ENCODE measurements around the gene ZDHHC8.

The ZDHHC8 gene

GRCh38 chr22:20164863-20165262 is 33.3 kb downstream of the ZDHHC8 start:
- no peak for DNase-seq

- no peak for DNase-seq
Observed at GRCh38 chr22:20165421-20165820, 33.8 kb downstream of the ZDHHC8 start.

- no peak for DNase-seq
Observed at GRCh38 chr22:20165913-20166312, 34.3 kb downstream of the ZDHHC8 start.

GRCh38 chr22:20166703-20167102 is 35.1 kb downstream of the ZDHHC8 start:
- no peak for DNase-seq

GRCh38 chr22:20167643-20168322 is 36.2 kb downstream of the ZDHHC8 start:
- no peak for DNase-seq

GRCh38 chr22:20169253-20169822 is 37.7 kb downstream of the ZDHHC8 start:
- no peak for DNase-seq

GRCh38 chr22:20170170-20170569 is 38.6 kb downstream of the ZDHHC8 start:
- DNase-seq = no peak

GRCh38 chr22:20171288-20172140 is 39.9 kb downstream of the ZDHHC8 start:
- DNase-seq = no peak

- no peak for DNase-seq
Observed at GRCh38 chr22:20172141-20172613, 40.6 kb downstream of the ZDHHC8 start.

- DNase-seq = no peak
Observed at GRCh38 chr22:20173246-20173645, 41.6 kb downstream of the ZDHHC8 start.

GRCh38 chr22:20173772-20174171 is 42.2 kb downstream of the ZDHHC8 start:
- no peak for DNase-seq

GRCh38 chr22:20174785-20175596 is 43.4 kb downstream of the ZDHHC8 start:
- no peak for DNase-seq

- DNase-seq = no peak
Observed at GRCh38 chr22:20175597-20175900, 43.9 kb downstream of the ZDHHC8 start.

GRCh38 chr22:20176421-20177085 is 44.9 kb downstream of the ZDHHC8 start:
- no peak for DNase-seq

- DNase-seq = no peak
Observed at GRCh38 chr22:20177217-20177911, 45.8 kb downstream of the ZDHHC8 start.

- DNase-seq = no peak
Observed at GRCh38 chr22:20178075-20178914, 46.7 kb downstream of the ZDHHC8 start.

- no peak for DNase-seq
Observed at GRCh38 chr22:20178915-20179227, 47.3 kb downstream of the ZDHHC8 start.

- DNase-seq = no peak
Observed at GRCh38 chr22:20179455-20180244, 48.0 kb downstream of the ZDHHC8 start.

- DNase-seq = no peak
Observed at GRCh38 chr22:20180245-20180630, 48.6 kb downstream of the ZDHHC8 start.

GRCh38 chr22:20180640-20181039 is 49.0 kb downstream of the ZDHHC8 start:
- DNase-seq = no peak
